Esophagus muscularis mucosa (tissue), 4 donors: ENCODE results near the gene ACVR1B. TPM values are rescaled to one million over a fixed set of nuclear protein-coding genes. Genes with fewer than 3 reads are reported as not detected.

Source experiments
- DNase-seq: peaks from one replicate; pipeline ENCODE4 v3.0.0-alpha.2; 2017; ENCODE audit errors: extremely low spot score
- H3K27ac ChIP-seq, 4 donors: fragments of 200-600 bp; sonication (generic); replicated peaks in 1 of 4; 1 replicate in 3 of 4; 2 replicates in 1 of 4; pipeline ENCODE4 v1.5.1; 2016 to 2019; ENCODE audit warnings: mild to moderate bottlenecking in 1 of 4
- H3K27me3 ChIP-seq, 4 donors: fragments of 200-600 bp; sonication (generic); one replicate each; pipeline versions ENCODE4 v1.5.1 to v1.6.0; 2016 to 2019
- H3K36me3 ChIP-seq, 4 donors: fragments of 200-600 bp; sonication (generic); one replicate each; pipeline ENCODE4 v1.5.1; 2016 to 2019
- H3K4me1 ChIP-seq, 4 donors: fragments of 200-600 bp; sonication (generic); one replicate each; pipeline ENCODE4 v1.5.1; 2016 to 2019
- H3K4me3 ChIP-seq, 4 donors: fragments of 200-600 bp; sonication (generic); 1 replicate in 2 of 4; 2 replicates in 2 of 4; pipeline ENCODE4 v1.5.1; 2016 to 2019; ENCODE audit warnings: mild to moderate bottlenecking in 4 of 4, moderate library complexity in 1 of 4
- H3K9me3 ChIP-seq, 4 donors: fragments of 200-600 bp; sonication (generic); 1 replicate in 3 of 4; 2 replicates in 1 of 4; pipeline ENCODE4 v1.5.1; 2016 to 2019
- CTCF ChIP-seq, 3 experiments: fragments of 200-600 bp in 2 of 3; fragments of 450-650 bp in 1 of 3; sonication (generic) in 2 of 3; IDR thresholded peaks; one replicate each; pipeline ENCODE4 v1.5.1; 2017 to 2019; ENCODE audit warnings: antibody characterized with exemption in 3 of 3, mild to moderate bottlenecking in 2 of 3, moderate library complexity in 1 of 3
- EP300 ChIP-seq: sonication (generic); formaldehyde crosslinking; IDR thresholded peaks from one replicate; pipeline ENCODE4 v1.6.1; 2017; ENCODE audit warnings: antibody characterized with exemption
- POLR2A ChIP-seq: fragments of 450-650 bp; IDR thresholded peaks from one replicate; pipeline ENCODE4 v1.6.1; 2017; ENCODE audit warnings: antibody characterized with exemption, moderate library complexity, mild to moderate bottlenecking, low read depth
- POLR2AphosphoS5 ChIP-seq, 2 donors: sonication (generic); formaldehyde crosslinking; IDR thresholded peaks; one replicate each; pipeline ENCODE4 v1.6.1; 2017; ENCODE audit warnings: antibody characterized with exemption in 2 of 2
- WGBS: methylation state at CpG from one replicate; pipeline ENCODE4 v1.1.5; 2018; 5-methylcytosine and 5-hydroxymethylcytosine counted together
- intact Hi-C: fragments of 100-400 bp; cut with DNase I; formaldehyde crosslinking; loops from one replicate; pipeline ENCODE4 v1.15.1; 2023
- total RNA-seq, 4 donors: library from RNA; depleted of rRNA; stranded (reverse); fragments of >200 nt; gene quantifications; one replicate each; pipeline versions ENCODE4 v1.1.0 to v1.2.1, GENCODE V29; 2016

The ACVR1B gene
- total RNA-seq, 4 donors from 2014 or later, result 9.1 to 22.4 (median 13.9) TPM

DNA sequence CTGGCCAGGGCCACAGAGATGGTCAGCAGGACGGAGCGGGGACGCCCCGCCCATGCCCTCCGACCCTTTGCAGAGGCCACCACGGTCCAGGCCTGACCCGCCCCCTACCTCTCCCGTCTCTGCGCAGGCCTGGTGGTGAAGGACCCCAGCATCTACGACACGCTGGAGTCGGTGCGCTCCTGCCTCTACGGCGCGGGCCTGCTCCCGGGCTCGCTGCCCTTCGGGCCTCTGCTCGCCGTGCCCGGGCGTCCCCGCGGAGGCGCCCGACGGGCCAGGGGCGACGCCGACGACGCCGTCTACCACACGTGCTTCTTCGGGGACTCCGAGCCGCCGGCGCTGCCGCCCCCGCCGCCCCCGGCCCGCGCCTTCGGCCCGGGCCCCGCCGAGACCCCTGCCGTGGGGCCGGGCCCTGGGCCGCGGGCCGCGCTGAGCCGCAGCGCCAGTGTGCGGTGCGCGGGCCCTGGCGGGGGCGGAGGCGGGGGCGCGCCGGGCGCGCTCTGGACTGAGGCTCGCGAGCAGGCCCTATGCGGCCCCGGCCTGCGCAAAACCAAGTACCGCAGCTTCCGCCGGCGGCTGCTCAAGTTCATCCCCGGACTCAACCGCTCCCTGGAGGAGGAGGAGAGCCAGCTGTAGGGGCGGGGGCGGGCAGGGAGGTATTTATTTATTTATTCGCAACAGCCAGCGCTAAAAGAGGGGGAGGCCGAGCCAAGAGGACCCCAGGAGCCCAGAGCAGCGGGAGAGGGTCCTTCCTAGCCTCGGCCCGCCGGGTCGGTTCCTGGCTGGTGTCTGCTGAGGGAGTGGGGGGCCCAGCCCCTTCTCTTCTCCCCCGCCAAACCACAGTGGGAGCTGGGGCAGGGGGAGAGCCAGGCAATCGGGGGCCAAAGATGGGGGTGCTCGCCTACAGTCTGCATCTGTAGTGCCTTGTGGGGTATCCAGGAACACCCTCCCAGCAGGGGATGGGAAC, 63.4 kb downstream of the ACVR1B start:
- Histone ChIP-seq H3K9me3 (no peaks in the 10 kb centered on the region), H3K27ac (no peak overlapping the region), H3K27me3 (no peaks in the 10 kb centered on the region), H3K4me1 (peaks cover 15 to 31% (median 18%) of the 10 kb centered on the region in 4 donors), H3K36me3 (peaks cover 0 to 53% (median 32%) of the 10 kb centered on the region in 4 donors), H3K4me3 (no peak overlapping the region)
- no peak for TF ChIP-seq CTCF (IDR thresholded peaks at IDR 0.05)
- peak in 1 of 2 donors; percentile 31 for TF ChIP-seq POLR2AphosphoS5 (IDR thresholded peaks at IDR 0.05)
- 81% methylated on average over 39 of the region's 93 CpGs for WGBS
- no peak for DNase-seq
- intact Hi-C loops, result no loop called here

DNA sequence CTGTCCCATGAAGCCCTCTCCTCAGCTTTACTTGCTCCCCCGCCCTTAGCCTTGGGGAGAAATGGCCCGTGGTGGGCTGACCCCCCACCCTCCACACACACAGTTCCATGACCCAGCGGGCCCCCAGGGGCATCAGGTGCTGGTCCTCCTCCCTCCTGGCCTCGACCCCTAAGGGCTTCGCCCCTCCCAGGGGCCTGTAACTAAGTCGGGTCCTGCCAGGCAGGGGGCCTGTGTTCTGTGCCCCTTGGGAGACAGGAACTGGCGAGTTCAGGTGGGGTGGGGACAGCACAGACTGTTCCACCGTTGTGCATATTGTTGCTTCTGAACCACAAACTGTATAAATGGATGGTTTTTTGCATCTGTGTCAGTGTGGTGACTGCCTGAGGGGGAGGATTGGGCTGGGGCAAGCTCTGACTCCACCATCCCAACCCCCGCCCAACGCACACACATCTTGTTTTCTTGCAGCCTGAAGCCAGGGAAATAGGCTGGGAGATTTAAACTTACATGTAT, 64.1 kb downstream of the ACVR1B start:
- intact Hi-C loops, result no loop called here
- Histone ChIP-seq H3K36me3 (peaks cover 0 to 51% (median 32%) of the 10 kb centered on the region in 4 donors), H3K4me3 (no peak overlapping the region), H3K4me1 (peaks cover 9 to 26% (median 14%) of the 10 kb centered on the region in 4 donors), H3K9me3 (no peaks in the 10 kb centered on the region), H3K27ac (no peak overlapping the region), H3K27me3 (no peaks in the 10 kb centered on the region)
- 89% methylated on average over 7 of the region's 10 CpGs for WGBS
- DNase-seq, result no peak
- no peak for TF ChIP-seq CTCF (IDR thresholded peaks at IDR 0.05)
- TF ChIP-seq POLR2AphosphoS5 (IDR thresholded peaks at IDR 0.05), result peak in 1 of 2 donors; percentile 9

- Histone ChIP-seq H3K9me3 (no peaks in the 10 kb centered on the region), H3K27ac (no peak overlapping the region)
- 82% methylated on average over 4 of the region's 4 CpGs for WGBS
Observed at GRCh38 chr12:52018433-52019112, 67.1 kb downstream of the ACVR1B start.

GRCh38 chr12:52019113-52019770, 67.7 kb downstream of the ACVR1B start:
- H3K4me3 ChIP-seq, result no peak overlapping the region

More at GRCh38 chr12:52018433-52019112, 67.1 kb downstream of the ACVR1B start:
- intact Hi-C loops, result no loop called here
- peaks cover 0 to 23% (median 19%) of the 10 kb centered on the region in 4 donors for H3K36me3 ChIP-seq
- TF ChIP-seq POLR2A (no peak), CTCF (IDR thresholded peaks at IDR 0.05) (no peak), EP300 (no peak), POLR2AphosphoS5 (IDR thresholded peaks at IDR 0.05) (no peak)
- no peaks in the 10 kb centered on the region for H3K27me3 ChIP-seq
- no peak overlapping the region for H3K4me3 ChIP-seq
- DNase-seq, result no peak
- peaks cover 6 to 24% (median 19%) of the 10 kb centered on the region in 4 donors for H3K4me1 ChIP-seq

More at GRCh38 chr12:52019113-52019770, 67.7 kb downstream of the ACVR1B start:
- H3K4me1 ChIP-seq, result peaks cover 11 to 31% (median 26%) of the 10 kb centered on the region in 4 donors
- H3K9me3 ChIP-seq, result no peaks in the 10 kb centered on the region
- DNase-seq, result no peak
- TF ChIP-seq POLR2AphosphoS5 (IDR thresholded peaks at IDR 0.05) (peak in 1 of 2 donors; percentile 11), EP300 (no peak), CTCF (IDR thresholded peaks at IDR 0.05) (no peak), POLR2A (no peak)
- peaks cover 0 to 16% (median 13%) of the 10 kb centered on the region in 4 donors for H3K36me3 ChIP-seq
- H3K27me3 ChIP-seq, result no peaks in the 10 kb centered on the region
- 73% methylated on average over 7 of the region's 13 CpGs for WGBS
- no peak overlapping the region for H3K27ac ChIP-seq
- intact Hi-C loops, result no loop called here
